Effector memory CD8-positive, alpha-beta T cell (primary cell): Measurements from ENCODE around the gene HBG1.

Experiments used
- ATAC-seq: fragments of 150-1000 bp; cut with Tn5 transposase; replicated peaks from 2 replicates; pipeline ENCODE4 v1.10.0; 2021; ENCODE audit warnings: mild to moderate bottlenecking, moderate library complexity
- DNase-seq, 3 experiments: peaks; one replicate each; pipeline ENCODE4 v3.0.0; 2021
- H3K27ac Mint-ChIP-seq, 2 donors: one replicate each; pipeline ENCODE4 v1.8.0; 2022; ENCODE audit warnings: mild to moderate bottlenecking in 2 of 2, mixed read lengths in 2 of 2, moderate library complexity in 2 of 2
- H3K27me3 Mint-ChIP-seq, 2 donors: one replicate each; pipeline ENCODE4 v1.8.0; 2022; ENCODE audit warnings: mixed read lengths in 2 of 2
- H3K36me3 Mint-ChIP-seq: one replicate; pipeline ENCODE4 v1.8.0; 2022; ENCODE audit warnings: mild to moderate bottlenecking, moderate library complexity, mixed read lengths; ENCODE audit not compliant: insufficient read depth
- H3K4me1 Mint-ChIP-seq, 2 donors: one replicate each; pipeline ENCODE4 v1.8.0; 2022; ENCODE audit warnings: low read depth in 2 of 2, mixed read lengths in 2 of 2
- H3K4me3 Mint-ChIP-seq, 2 donors: one replicate each; pipeline ENCODE4 v1.8.0; 2022; ENCODE audit warnings: mild to moderate bottlenecking in 2 of 2, mixed read lengths in 2 of 2, moderate library complexity in 2 of 2
- H3K9me3 Mint-ChIP-seq, 2 donors: one replicate each; pipeline ENCODE4 v1.8.0; 2022; ENCODE audit warnings: mixed read lengths in 2 of 2

HBG1 gene

DNA sequence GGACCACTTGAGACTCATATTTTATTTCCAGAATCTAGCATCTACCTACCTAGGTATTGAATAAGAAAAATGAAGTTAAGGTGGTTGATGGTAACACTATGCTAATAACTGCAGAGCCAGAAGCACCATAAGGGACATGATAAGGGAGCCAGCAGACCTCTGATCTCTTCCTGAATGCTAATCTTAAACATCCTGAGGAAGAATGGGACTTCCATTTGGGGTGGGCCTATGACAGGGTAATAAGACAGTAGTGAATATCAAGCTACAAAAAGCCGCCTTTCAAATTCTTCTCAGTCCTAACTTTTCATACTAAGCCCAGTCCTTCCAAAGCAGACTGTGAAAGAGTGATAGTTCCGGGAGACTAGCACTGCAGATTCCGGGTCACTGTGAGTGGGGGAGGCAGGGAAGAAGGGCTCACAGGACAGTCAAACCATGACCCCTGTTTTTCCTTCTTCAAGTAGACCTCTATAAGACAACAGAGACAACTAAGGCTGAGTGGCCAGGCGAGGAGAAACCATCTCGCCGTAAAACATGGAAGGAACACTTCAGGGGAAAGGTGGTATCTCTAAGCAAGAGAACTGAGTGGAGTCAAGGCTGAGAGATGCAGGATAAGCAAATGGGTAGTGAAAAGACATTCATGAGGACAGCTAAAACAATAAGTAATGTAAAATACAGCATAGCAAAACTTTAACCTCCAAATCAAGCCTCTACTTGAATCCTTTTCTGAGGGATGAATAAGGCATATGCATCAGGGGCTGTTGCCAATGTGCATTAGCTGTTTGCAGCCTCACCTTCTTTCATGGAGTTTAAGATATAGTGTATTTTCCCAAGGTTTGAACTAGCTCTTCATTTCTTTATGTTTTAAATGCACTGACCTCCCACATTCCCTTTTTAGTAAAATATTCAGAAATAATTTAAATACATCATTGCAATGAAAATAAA, 24.8 kb downstream of the HBG1 start:
- Mint-ChIP-seq H3K27me3 (no peaks in the 10 kb centered on the region), H3K9me3 (peaks cover 0 to 7% of the 10 kb centered on the region in 2 donors), H3K36me3 (no peaks in the 10 kb centered on the region), H3K27ac (no peak overlapping the region), H3K4me3 (no peak overlapping the region), H3K4me1 (no peaks in the 10 kb centered on the region)
- ATAC-seq (no peak), DNase-seq (no peak)

- no peak overlapping the region for H3K4me3 Mint-ChIP-seq
- peaks cover 0 to 7% of the 10 kb centered on the region in 2 donors for H3K9me3 Mint-ChIP-seq
- H3K27ac Mint-ChIP-seq, result no peak overlapping the region
- no peaks in the 10 kb centered on the region for H3K36me3 Mint-ChIP-seq
- no peaks in the 10 kb centered on the region for H3K4me1 Mint-ChIP-seq
- DNase-seq, result no peak
- ATAC-seq, result no peak
- H3K27me3 Mint-ChIP-seq, result no peaks in the 10 kb centered on the region
These were observed 26.0 kb downstream of the HBG1 start for GRCh38 chr11:5223686-5224085.

DNA sequence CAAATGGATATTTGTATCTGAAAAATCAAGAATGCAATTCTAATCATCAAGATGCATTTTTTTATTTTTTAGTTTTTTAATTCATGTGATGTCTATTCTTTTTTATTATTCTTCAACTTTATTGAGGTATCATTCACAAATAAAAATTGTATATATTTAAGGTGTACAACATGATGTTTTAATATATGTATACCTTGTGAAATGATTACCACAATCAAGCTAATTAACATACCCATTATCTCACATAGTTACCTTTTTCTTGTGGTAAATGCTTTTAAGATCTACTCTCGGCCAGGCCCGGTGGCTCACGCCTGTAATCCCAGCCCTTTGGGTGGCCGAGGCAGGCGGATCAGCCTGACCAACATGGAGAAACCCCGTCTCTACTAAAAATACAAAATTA, 26.5 kb downstream of the HBG1 start:
- Mint-ChIP-seq H3K4me3 (no peak overlapping the region), H3K27me3 (no peaks in the 10 kb centered on the region), H3K9me3 (peaks cover 0 to 7% of the 10 kb centered on the region in 2 donors), H3K4me1 (no peaks in the 10 kb centered on the region), H3K36me3 (no peaks in the 10 kb centered on the region), H3K27ac (no peak overlapping the region)
- ATAC-seq (no peak), DNase-seq (no peak)

DNA sequence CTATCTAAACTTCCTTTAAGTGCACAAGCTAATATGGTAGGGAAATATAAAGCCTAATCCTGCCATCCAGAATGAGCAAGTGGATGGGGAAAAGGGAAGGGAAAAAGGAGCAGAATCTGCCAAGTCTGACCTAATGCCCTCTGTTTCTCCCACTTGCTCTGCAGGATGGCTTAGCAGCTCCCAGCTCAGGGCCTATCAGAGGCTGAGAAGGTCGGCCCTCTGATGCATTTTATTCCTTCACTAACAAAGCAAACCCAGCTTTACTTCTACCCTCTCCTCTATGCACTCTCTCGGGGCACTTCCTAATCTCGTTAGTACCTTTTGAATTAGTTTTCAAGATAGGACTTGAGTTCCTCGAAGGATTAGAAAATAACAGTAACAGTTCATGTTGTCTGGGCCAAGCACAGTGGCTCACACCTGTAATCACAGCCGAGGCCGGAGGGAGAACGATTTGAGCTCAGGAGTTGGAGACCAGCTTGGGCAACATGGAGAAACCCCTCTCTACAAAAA, 39.2 kb downstream of the HBG1 start:
- no peaks in the 10 kb centered on the region for H3K27me3 Mint-ChIP-seq
- no peaks in the 10 kb centered on the region for H3K9me3 Mint-ChIP-seq
- H3K4me1 Mint-ChIP-seq, result no peaks in the 10 kb centered on the region
- no peaks in the 10 kb centered on the region for H3K36me3 Mint-ChIP-seq
- ATAC-seq (no peak), DNase-seq (no peak)
- no peak overlapping the region for H3K4me3 Mint-ChIP-seq
- H3K27ac Mint-ChIP-seq, result no peak overlapping the region

- Mint-ChIP-seq H3K4me3 (no peak overlapping the region), H3K27me3 (peaks cover 0 to 3% of the 10 kb centered on the region in 2 donors), H3K4me1 (no peaks in the 10 kb centered on the region), H3K36me3 (no peaks in the 10 kb centered on the region), H3K9me3 (peaks cover 0 to 2% of the 10 kb centered on the region in 2 donors), H3K27ac (no peak overlapping the region)
- no peak for ATAC-seq
- DNase-seq, result no peak
These were observed 44.9 kb downstream of the HBG1 start for GRCh38 chr11:5204787-5205186.

- DNase-seq (no peak), ATAC-seq (no peak)
- Mint-ChIP-seq H3K4me3 (no peak overlapping the region), H3K36me3 (no peaks in the 10 kb centered on the region), H3K4me1 (no peaks in the 10 kb centered on the region), H3K27ac (no peak overlapping the region), H3K27me3 (peaks cover 0 to 7% of the 10 kb centered on the region in 2 donors), H3K9me3 (peaks cover 0 to 2% of the 10 kb centered on the region in 2 donors)
These were observed 46.3 kb downstream of the HBG1 start for GRCh38 chr11:5203366-5203765.

GRCh38 chr11:5200582-5200981, 49.1 kb downstream of the HBG1 start, which contains the start of gene OR51V1:
Gene OR51V1 (minus strand): TSS chr11:5200682. CDS start chr11:5200682, 0 bp downstream.
- H3K4me1 Mint-ChIP-seq, result no peaks in the 10 kb centered on the region
- peaks cover 0 to 7% of the 10 kb centered on the region in 2 donors for H3K27me3 Mint-ChIP-seq
- H3K4me3 Mint-ChIP-seq, result no peak within 1 kb of the TSS
- peaks cover 0 to 2% of the 10 kb centered on the region in 2 donors for H3K9me3 Mint-ChIP-seq
- no peaks in the 10 kb centered on the region for H3K36me3 Mint-ChIP-seq
- DNase-seq (no peak), ATAC-seq (no peak)
- H3K27ac Mint-ChIP-seq, result no peak within 1 kb of the TSS

- H3K27ac Mint-ChIP-seq, result no peak overlapping the region
- no peak for ATAC-seq
- peaks cover 0 to 7% of the 10 kb centered on the region in 2 donors for H3K27me3 Mint-ChIP-seq
These were observed 51.4 kb downstream of the HBG1 start for GRCh38 chr11:5198285-5198684.

More at GRCh38 chr11:5198285-5198684, 51.4 kb downstream of the HBG1 start:
- Mint-ChIP-seq H3K36me3 (no peaks in the 10 kb centered on the region), H3K4me1 (no peaks in the 10 kb centered on the region), H3K4me3 (no peak overlapping the region), H3K9me3 (peaks cover 0 to 2% of the 10 kb centered on the region in 2 donors)
- no peak for DNase-seq
